HL-60 (cell line): ENCODE measurements around the gene WDR48.

ENCODE experiments used
- GABPA ChIP-seq: IDR thresholded peaks from 2 replicates; pipeline ENCODE4 v1.6.1; 2012; ENCODE audit warnings: low read depth
- POLR2AphosphoS5 ChIP-seq: IDR thresholded peaks from 2 replicates; pipeline ENCODE4 v1.6.1; 2012; ENCODE audit warnings: low read depth
- TF ChIP-seq, protein P1 (sequence below): IDR thresholded peaks from one replicate; pipeline ENCODE4 v1.5.1; 2011; ENCODE audit warnings: low read length, control low read depth, inconsistent platforms; ENCODE audit not compliant: insufficient read depth
- TF ChIP-seq, protein P2 (sequence below): IDR thresholded peaks from 2 replicates; pipeline ENCODE4 v1.6.1; 2012; ENCODE audit warnings: low read depth; ENCODE audit not compliant: insufficient replicate concordance

GRCh38 chr3:39146083-39146501, 94.3 kb downstream of the WDR48 start:
- TF ChIP-seq, protein P1, sequence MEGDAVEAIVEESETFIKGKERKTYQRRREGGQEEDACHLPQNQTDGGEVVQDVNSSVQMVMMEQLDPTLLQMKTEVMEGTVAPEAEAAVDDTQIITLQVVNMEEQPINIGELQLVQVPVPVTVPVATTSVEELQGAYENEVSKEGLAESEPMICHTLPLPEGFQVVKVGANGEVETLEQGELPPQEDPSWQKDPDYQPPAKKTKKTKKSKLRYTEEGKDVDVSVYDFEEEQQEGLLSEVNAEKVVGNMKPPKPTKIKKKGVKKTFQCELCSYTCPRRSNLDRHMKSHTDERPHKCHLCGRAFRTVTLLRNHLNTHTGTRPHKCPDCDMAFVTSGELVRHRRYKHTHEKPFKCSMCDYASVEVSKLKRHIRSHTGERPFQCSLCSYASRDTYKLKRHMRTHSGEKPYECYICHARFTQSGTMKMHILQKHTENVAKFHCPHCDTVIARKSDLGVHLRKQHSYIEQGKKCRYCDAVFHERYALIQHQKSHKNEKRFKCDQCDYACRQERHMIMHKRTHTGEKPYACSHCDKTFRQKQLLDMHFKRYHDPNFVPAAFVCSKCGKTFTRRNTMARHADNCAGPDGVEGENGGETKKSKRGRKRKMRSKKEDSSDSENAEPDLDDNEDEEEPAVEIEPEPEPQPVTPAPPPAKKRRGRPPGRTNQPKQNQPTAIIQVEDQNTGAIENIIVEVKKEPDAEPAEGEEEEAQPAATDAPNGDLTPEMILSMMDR: no peak
- TF ChIP-seq, protein P2, sequence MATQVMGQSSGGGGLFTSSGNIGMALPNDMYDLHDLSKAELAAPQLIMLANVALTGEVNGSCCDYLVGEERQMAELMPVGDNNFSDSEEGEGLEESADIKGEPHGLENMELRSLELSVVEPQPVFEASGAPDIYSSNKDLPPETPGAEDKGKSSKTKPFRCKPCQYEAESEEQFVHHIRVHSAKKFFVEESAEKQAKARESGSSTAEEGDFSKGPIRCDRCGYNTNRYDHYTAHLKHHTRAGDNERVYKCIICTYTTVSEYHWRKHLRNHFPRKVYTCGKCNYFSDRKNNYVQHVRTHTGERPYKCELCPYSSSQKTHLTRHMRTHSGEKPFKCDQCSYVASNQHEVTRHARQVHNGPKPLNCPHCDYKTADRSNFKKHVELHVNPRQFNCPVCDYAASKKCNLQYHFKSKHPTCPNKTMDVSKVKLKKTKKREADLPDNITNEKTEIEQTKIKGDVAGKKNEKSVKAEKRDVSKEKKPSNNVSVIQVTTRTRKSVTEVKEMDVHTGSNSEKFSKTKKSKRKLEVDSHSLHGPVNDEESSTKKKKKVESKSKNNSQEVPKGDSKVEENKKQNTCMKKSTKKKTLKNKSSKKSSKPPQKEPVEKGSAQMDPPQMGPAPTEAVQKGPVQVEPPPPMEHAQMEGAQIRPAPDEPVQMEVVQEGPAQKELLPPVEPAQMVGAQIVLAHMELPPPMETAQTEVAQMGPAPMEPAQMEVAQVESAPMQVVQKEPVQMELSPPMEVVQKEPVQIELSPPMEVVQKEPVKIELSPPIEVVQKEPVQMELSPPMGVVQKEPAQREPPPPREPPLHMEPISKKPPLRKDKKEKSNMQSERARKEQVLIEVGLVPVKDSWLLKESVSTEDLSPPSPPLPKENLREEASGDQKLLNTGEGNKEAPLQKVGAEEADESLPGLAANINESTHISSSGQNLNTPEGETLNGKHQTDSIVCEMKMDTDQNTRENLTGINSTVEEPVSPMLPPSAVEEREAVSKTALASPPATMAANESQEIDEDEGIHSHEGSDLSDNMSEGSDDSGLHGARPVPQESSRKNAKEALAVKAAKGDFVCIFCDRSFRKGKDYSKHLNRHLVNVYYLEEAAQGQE: no peak
- no peak for TF ChIP-seq GABPA
- TF ChIP-seq POLR2AphosphoS5: no peak
